HG02970 (cell line): ENCODE results near the gene CALCR.
"Not testable (repeated sequence)": the region's sequence is repeated elsewhere in the genome, so short reads cannot be mapped to it uniquely, and the experiment has no call there.

Experiments
- ATAC-seq: cut with Tn5 transposase; IDR thresholded peaks from one replicate; pipeline ENCODE4 v1.9.1; 2021; ENCODE audit warnings: mild to moderate bottlenecking, moderate library complexity, moderate number of reproducible peaks; ENCODE audit not compliant: unreplicated experiment, low FRiP score

Gene CALCR

DNA sequence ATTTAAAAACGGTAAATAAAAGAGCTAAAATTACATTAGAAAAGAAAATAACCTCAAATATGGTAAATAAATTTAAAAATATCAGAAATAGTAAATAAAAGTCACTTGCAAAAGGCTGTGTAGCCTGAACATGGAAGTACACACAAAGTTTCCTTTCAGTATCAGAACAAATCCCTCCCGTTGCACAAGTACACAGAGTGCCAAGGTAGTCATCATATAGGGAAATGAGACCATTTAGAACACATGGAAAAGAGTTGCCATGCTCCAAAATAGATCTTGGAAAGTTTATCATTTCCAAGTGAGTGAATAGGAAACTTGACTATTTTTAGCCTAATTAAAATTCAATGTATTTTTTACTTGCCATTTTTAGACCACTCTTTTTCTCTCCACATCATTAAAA, 11.6 kb downstream of the CALCR start:
- ATAC-seq: no peak

- ATAC-seq: no peak
Observed at GRCh38 chr7:93562106-93562505, 12.4 kb downstream of the CALCR start.

- no peak for ATAC-seq
Observed at GRCh38 chr7:93559639-93560491, 14.7 kb downstream of the CALCR start.

DNA sequence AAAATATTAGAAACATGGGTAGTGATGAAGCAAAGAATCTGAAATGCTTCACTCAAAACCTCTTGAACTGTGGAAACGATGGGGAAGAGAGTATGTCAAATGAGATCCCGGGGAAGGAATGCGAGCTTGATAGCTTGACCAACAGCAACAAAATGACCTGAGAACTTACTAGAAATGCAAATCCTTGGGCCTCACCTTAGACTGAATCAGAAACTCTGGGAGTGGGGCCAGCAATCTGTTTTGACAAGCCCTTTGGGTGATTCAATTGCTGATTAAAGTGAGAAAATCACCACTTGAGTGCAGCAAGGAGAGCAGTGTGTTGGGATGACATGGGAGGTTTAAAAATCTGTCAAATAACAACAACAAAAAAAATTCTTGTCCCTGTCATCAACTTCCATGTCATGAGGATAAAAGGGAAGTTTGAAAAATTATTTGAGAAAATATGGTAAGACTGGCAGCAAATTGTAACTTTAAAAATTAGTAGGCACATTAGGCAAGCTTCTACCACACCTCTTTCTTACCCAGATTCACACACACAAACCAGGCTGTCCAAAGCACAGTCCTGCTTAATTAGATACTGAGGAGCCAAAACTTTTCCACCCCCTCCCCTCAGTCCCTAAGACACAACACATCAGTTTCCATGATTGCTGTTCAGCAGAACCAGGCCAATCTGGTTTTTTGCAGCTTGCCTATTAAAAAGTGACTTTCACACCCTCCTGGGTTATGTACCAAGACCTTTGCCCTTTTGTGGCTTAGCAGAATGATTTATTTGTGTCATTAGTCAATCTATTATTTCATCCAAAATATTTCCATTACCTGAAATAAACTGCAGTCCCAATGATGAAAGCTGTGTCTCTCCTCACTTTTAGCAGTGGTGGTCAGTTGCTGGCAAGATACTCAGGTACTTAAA, 15.6 kb downstream of the CALCR start:
- no peak for ATAC-seq

GRCh38 chr7:93551931-93552330, 22.6 kb downstream of the CALCR start:
- no peak for ATAC-seq

- no peak for ATAC-seq
Observed at GRCh38 chr7:93551063-93551895, 23.2 kb downstream of the CALCR start.

DNA sequence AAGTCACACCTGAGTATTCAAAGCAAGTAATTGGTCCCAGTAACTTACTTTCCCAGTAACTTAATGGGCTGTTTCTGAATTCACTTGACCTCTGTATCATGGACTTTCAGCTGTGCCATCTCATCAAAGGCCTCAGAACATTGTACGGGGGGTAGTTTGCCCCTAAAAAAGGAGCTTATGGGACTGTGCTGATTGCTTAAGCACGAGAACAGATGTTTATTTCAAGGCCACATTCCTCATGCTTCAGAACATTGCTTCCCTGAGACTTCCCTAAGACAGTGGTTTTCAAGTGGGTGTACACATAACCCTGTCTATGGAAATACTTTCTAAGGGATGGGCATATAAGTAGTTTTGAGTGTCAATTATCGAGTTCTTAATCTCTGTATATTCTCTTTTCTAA, 26.8 kb downstream of the CALCR start:
- ATAC-seq: no peak

DNA sequence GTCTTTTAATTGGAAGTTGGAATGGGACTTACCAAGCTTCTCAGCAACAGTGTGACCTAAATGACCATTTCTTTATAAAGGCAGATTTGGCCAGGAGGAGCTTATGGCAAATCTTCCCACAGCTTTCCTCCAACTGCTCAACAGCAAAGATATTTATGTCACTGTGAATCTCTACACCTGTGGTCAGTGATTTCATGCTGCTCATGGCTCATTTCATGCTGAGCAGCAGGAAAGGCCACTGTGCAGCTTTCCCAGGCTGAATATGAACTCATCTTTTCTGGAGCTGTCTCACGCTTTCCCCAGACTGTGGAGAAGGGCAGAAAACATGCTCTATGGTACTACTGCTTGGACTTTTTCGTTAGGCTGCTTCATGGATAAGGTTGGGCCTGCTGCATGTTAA, 29.8 kb downstream of the CALCR start:
- ATAC-seq: no peak

DNA sequence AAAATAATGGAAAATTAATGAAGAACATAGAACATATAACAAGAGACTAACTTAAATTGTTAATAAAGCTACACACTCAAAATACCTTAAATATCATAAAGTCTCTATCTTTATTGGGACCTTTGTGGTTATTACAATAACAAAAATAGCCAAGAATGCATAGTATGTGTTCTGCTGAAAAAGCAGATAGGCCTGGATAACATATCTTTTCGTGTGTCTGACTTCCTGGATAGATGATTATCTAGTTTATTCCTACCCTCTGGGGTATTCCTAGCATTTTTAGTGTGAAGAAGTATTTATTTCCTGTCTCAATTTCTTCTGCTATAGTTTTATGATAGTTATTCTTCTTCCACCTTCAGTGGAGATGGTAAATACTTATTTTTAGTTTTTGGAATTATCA, 36.5 kb downstream of the CALCR start:
- no peak for ATAC-seq

DNA sequence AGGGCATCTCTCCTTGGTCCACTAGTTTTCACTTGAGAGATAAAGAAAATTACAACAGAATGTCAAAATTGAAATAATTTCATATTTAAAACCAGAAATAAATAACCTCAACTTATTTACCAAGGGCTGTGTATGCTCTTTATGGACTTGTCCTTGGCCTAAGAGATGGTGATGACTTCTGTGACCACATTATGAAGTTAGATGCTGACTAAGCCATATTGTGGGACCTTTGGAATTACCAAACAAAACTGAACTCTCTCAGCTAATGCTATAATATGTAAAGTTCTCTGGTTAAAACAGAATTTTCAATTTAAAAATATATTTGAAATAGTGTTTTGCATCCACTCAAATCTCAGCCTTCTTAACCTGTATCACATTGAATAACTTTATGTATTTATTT, 38.9 kb downstream of the CALCR start:
- ATAC-seq: no peak

GRCh38 chr7:93530701-93531100, 43.8 kb downstream of the CALCR start:
- ATAC-seq: no peak

DNA sequence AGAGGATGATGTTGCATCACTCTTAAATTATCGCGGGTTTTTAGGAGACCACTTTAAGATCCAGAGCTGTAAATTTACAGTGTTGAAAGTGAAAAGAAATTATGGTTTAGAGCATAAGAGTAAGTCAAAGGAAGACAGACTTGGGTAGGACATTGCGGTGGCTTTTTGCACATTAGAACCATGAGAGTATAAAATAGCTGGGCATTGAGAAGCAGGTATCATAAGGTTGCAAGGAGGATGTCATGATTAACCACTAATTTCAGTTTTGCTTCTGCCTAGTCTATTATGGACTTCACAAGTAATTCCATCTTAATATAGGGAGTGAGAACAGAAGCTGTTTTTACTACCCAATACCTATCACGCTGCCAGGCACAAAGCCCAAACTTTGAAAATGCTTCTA, 57.7 kb downstream of the CALCR start:
- ATAC-seq: no peak

- ATAC-seq: no peak
Observed at GRCh38 chr7:93515144-93515543, 59.4 kb downstream of the CALCR start.

GRCh38 chr7:93509303-93509702, 65.2 kb downstream of the CALCR start:
- ATAC-seq: no peak

- no peak for ATAC-seq
Observed at GRCh38 chr7:93503088-93503487, 71.4 kb downstream of the CALCR start.

DNA sequence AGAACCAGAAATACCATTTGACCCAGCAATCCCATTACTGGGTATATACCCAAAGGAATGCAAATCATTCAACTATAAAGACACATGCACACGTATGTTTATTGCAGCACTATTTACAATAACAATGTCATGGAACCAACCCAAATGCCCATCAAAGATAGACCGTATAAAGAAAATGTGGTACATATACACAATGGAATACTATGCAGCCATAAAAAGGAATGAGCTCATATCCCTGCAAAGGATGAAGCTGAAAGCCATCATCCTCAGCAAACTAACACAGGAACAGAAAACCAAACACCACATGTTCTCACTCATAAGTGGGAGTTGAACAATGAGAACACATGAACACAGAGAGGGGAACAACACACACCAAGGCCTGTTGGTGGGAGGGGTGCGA, 82.7 kb downstream of the CALCR start:
- not testable (repeated sequence) for ATAC-seq

- ATAC-seq: no peak
Observed at GRCh38 chr7:93476491-93477344, 97.8 kb downstream of the CALCR start.

GRCh38 chr7:93475811-93476210, 98.7 kb downstream of the CALCR start:
- no peak for ATAC-seq

DNA sequence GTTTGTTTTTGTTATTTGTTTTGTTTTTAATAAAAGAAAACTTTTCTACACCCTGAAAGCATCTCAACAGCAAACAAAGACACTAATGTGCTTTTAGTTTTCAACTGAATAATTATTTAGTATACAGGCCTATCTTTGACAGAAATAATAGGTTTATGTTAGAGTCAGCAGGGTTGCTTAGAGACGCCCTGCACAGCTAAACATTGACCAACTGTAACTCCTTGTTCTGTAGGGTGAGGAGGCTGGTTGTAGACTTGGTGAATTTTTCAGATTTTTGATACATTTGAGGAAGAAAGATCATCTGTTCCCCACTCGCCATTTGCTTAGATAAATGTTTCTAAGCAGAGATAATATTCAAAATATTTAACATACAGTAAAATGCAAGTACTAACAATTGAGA, 103.1 kb downstream of the CALCR start:
- ATAC-seq: no peak

DNA sequence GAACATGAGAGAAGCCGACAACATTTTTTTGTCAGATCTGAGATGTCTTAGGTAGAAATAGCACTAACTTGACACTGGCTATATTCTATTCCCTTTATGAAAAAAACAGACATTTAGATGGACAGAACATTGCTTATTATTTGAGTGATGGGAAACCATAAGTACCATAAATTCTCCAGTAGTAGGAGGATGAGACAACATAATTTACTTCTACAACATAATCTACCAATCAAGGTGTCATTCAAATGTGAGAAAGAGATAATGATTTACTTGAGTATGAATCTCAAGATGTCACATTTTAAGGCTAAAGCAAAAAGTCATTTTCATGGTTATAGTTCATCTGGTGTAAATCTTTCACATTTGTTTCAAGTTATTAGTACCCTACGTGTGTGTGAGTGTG, 110.8 kb downstream of the CALCR start:
- ATAC-seq: no peak
